Neural cell (in vitro differentiated cells): Measurements from ENCODE around the gene ABI3BP. TPM values are rescaled to one million over a fixed set of nuclear protein-coding genes. Genes with fewer than 3 reads are reported as not detected.

Experiments used
- H2AFZ ChIP-seq: fragments of 200-600, 300-800 bp; sonication (generic), shearing (Covaris generic); 2 replicates; pipeline ENCODE4 v1.6.0; 2014; ENCODE audit warnings: low read depth, mild to moderate bottlenecking, antibody characterized with exemption, low read length, moderate library complexity
- H3F3A ChIP-seq: fragments of 200-600 bp; shearing (Covaris generic); 2 replicates; pipeline ENCODE4 v1.6.1; 2016; ENCODE audit warnings: mild to moderate bottlenecking, moderate library complexity, mixed read lengths, antibody characterized with exemption, low read length; ENCODE audit not compliant: insufficient read depth, poor library complexity, severe bottlenecking
- H3K27ac ChIP-seq: fragments of 200-600, 300-800 bp; sonication (generic), shearing (Covaris generic); 2 replicates; pipeline ENCODE4 v1.5.1; 2014; ENCODE audit warnings: mild to moderate bottlenecking, low read length, moderate library complexity
- H3K27me3 ChIP-seq: fragments of 300-800, 200-600 bp; sonication (generic), shearing (Covaris generic); 2 replicates; pipeline ENCODE4 v1.6.0; 2014; ENCODE audit warnings: mild to moderate bottlenecking, low read depth, low read length, moderate library complexity; ENCODE audit not compliant: insufficient read depth
- H3K36me3 ChIP-seq: fragments of 300-800, 200-600 bp; sonication (generic), shearing (Covaris generic); 2 replicates; pipeline ENCODE4 v1.5.1; 2014; ENCODE audit warnings: mild to moderate bottlenecking, antibody characterized with exemption, low read length, moderate library complexity; ENCODE audit not compliant: insufficient read depth
- H3K4me2 ChIP-seq: fragments of 300-800, 200-600 bp; sonication (generic), shearing (Covaris generic); 2 replicates; pipeline ENCODE4 v1.6.0; 2014; ENCODE audit warnings: mild to moderate bottlenecking, low read length
- H3K4me3 ChIP-seq: fragments of 300-800, 200-600 bp; sonication (generic), shearing (Covaris generic); 2 replicates; pipeline ENCODE4 v1.5.1; 2014; ENCODE audit warnings: mild to moderate bottlenecking, low read length, moderate library complexity
- H3K79me2 ChIP-seq: fragments of 200-600 bp; shearing (Covaris generic); replicated peaks from 2 replicates; pipeline ENCODE4 v1.6.0; 2014; ENCODE audit warnings: mild to moderate bottlenecking, low read length, moderate library complexity; ENCODE audit not compliant: insufficient read depth
- H3K9ac ChIP-seq: fragments of 300-800, 200-600 bp; sonication (generic), shearing (Covaris generic); 2 replicates; pipeline ENCODE4 v1.6.1; 2016; ENCODE audit warnings: mild to moderate bottlenecking, low read length, mixed read lengths
- H3K9me2 ChIP-seq: fragments of 200-600 bp; shearing (Covaris generic); 2 replicates; pipeline ENCODE4 v1.6.1; 2016; ENCODE audit warnings: mild to moderate bottlenecking, low read length, mixed read lengths; ENCODE audit not compliant: insufficient read depth
- H3K9me3 ChIP-seq: fragments of 200-600, 300-800 bp; sonication (generic), shearing (Covaris generic); 2 replicates; pipeline ENCODE4 v1.6.1; 2016; ENCODE audit warnings: mild to moderate bottlenecking, mixed run types, low read length, moderate library complexity, mixed read lengths
- H4K20me1 ChIP-seq: fragments of 200-600 bp; shearing (Covaris generic); 2 replicates; pipeline ENCODE4 v1.6.1; 2016; ENCODE audit warnings: mild to moderate bottlenecking, mixed run types; ENCODE audit not compliant: insufficient read depth
- EP300 ChIP-seq: fragments of 450-650 bp; conservative IDR thresholded peaks from 2 replicates; pipeline ENCODE4 v1.6.1; 2014; ENCODE audit warnings: antibody characterized with exemption, mild to moderate bottlenecking, moderate library complexity; ENCODE audit not compliant: poor library complexity, severe bottlenecking
- EZH2 ChIP-seq: fragments of 200-600, 300-800 bp; shearing (Covaris generic), sonication (generic); IDR thresholded peaks from 2 replicates; pipeline ENCODE4 v1.6.1; 2014; ENCODE audit warnings: antibody characterized with exemption, low read length, borderline replicate concordance, mild to moderate bottlenecking; ENCODE audit not compliant: insufficient read depth, poor library complexity, severe bottlenecking
- MXI1 ChIP-seq: fragments of 450-650 bp; conservative IDR thresholded peaks from 2 replicates; pipeline ENCODE4 v1.6.1; 2014; ENCODE audit warnings: antibody characterized with exemption, mild to moderate bottlenecking; ENCODE audit not compliant: poor library complexity, severe bottlenecking
- POLR2AphosphoS5 ChIP-seq: IDR thresholded peaks from 2 replicates; pipeline ENCODE4 v1.6.1; 2012
- RAD21 ChIP-seq: fragments of 450-650 bp; conservative IDR thresholded peaks from 2 replicates; pipeline ENCODE4 v1.6.1; 2014; ENCODE audit warnings: antibody characterized with exemption, mild to moderate bottlenecking, moderate library complexity
- REST ChIP-seq: IDR thresholded peaks from 2 replicates; pipeline ENCODE4 v1.6.1; 2012; ENCODE audit warnings: borderline replicate concordance
- SMC3 ChIP-seq: fragments of 450-650 bp; conservative IDR thresholded peaks from 2 replicates; pipeline ENCODE4 v1.6.1; 2014; ENCODE audit warnings: antibody characterized with exemption, mild to moderate bottlenecking, moderate library complexity; ENCODE audit not compliant: poor library complexity
- TAF1 ChIP-seq: IDR thresholded peaks from 2 replicates; pipeline ENCODE4 v1.6.1; 2012; ENCODE audit warnings: low read depth
- polyA plus RNA-seq: library from polyadenylated mRNA; depleted of rRNA; stranded (reverse); fragments of >200 nt; gene quantifications from 2 replicates; pipeline ENCODE4 v1.2.3, GENCODE V29; 2014
- TF ChIP-seq, protein P1 (sequence below): fragments of 450-650 bp; IDR thresholded peaks from 2 replicates; pipeline ENCODE4 v1.5.1; 2014; ENCODE audit warnings: antibody characterized with exemption, mild to moderate bottlenecking, moderate library complexity; ENCODE audit not compliant: poor library complexity, severe bottlenecking

ABI3BP gene
- polyA plus RNA-seq, 1 donor from 2014 or later, result not detected

GRCh38 chr3:101036213-101036618 lies 43.0 kb upstream of the ABI3BP start:
- Histone ChIP-seq H3K9ac (no peak overlapping the region), H2AFZ (no peak overlapping the region)

DNA sequence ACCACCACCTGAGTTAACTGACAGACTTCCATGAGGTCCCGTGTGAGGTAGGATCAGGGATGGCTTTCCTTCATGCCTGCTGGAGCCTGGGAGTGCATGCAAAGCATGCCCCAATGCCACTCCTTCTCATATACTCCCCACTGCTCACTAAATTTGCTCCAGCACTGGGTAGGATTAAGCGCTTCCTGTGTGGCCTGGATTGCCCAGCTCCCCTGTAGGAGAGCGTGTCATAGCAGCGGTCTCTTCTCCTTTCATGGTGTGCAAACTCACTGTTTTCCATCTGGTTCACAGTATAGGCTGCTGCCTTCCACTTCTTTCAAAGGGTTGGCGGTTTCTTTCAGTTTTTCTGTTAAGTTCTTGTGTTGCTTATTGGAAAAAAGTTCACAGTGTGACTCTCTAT lies 34.1 kb upstream of the ABI3BP start:
- H3K9ac ChIP-seq, result no peak overlapping the region
- H3F3A ChIP-seq, result no peaks in the 10 kb centered on the region
- no peak overlapping the region for H3K4me2 ChIP-seq
- no peaks in the 10 kb centered on the region for H4K20me1 ChIP-seq
- H3K9me3 ChIP-seq, result no peaks in the 10 kb centered on the region
- H2AFZ ChIP-seq, result no peak overlapping the region
- H3K9me2 ChIP-seq, result no peaks in the 10 kb centered on the region
- H3K36me3 ChIP-seq, result no peaks in the 10 kb centered on the region
- no peak overlapping the region for H3K4me3 ChIP-seq
- no peaks in the 10 kb centered on the region for H3K27me3 ChIP-seq
- H3K27ac ChIP-seq, result no peak overlapping the region
- no peaks in the 10 kb centered on the region for H3K79me2 ChIP-seq
- no peak for TF ChIP-seq EP300
- TF ChIP-seq RAD21, result no peak
- TF ChIP-seq EZH2, result no peak
- TF ChIP-seq TAF1, result no peak
- no peak for TF ChIP-seq SMC3
- TF ChIP-seq MXI1, result no peak
- TF ChIP-seq POLR2AphosphoS5, result no peak
- TF ChIP-seq, protein P1, sequence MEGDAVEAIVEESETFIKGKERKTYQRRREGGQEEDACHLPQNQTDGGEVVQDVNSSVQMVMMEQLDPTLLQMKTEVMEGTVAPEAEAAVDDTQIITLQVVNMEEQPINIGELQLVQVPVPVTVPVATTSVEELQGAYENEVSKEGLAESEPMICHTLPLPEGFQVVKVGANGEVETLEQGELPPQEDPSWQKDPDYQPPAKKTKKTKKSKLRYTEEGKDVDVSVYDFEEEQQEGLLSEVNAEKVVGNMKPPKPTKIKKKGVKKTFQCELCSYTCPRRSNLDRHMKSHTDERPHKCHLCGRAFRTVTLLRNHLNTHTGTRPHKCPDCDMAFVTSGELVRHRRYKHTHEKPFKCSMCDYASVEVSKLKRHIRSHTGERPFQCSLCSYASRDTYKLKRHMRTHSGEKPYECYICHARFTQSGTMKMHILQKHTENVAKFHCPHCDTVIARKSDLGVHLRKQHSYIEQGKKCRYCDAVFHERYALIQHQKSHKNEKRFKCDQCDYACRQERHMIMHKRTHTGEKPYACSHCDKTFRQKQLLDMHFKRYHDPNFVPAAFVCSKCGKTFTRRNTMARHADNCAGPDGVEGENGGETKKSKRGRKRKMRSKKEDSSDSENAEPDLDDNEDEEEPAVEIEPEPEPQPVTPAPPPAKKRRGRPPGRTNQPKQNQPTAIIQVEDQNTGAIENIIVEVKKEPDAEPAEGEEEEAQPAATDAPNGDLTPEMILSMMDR, result no peak

More at GRCh38 chr3:101036213-101036618, 43.0 kb upstream of the ABI3BP start:
- no peak overlapping the region for H3K4me2 ChIP-seq
- H3K36me3 ChIP-seq, result no peaks in the 10 kb centered on the region
- TF ChIP-seq EZH2, result no peak
- TF ChIP-seq SMC3, result no peak
- TF ChIP-seq REST, result no peak
- no peak for TF ChIP-seq TAF1
- TF ChIP-seq, protein P1, result no peak
- TF ChIP-seq POLR2AphosphoS5, result no peak
- TF ChIP-seq MXI1, result no peak
- TF ChIP-seq EP300, result no peak
- TF ChIP-seq RAD21, result no peak
- no peaks in the 10 kb centered on the region for H3K79me2 ChIP-seq
- H3K9me3 ChIP-seq, result no peaks in the 10 kb centered on the region
- no peaks in the 10 kb centered on the region for H4K20me1 ChIP-seq
- H3K4me3 ChIP-seq, result no peak overlapping the region
- H3F3A ChIP-seq, result no peaks in the 10 kb centered on the region
- no peaks in the 10 kb centered on the region for H3K27me3 ChIP-seq
- H3K9me2 ChIP-seq, result no peaks in the 10 kb centered on the region
- H3K27ac ChIP-seq, result no peak overlapping the region
